Activated naive CD8-positive, alpha-beta T cell (primary cell): ENCODE data around the gene PSIP1.
"Not testable (repeated sequence)": the region's sequence is repeated elsewhere in the genome, so short reads cannot be mapped to it uniquely, and the experiment has no call there.

ENCODE experiments used
- H3K27ac Mint-ChIP-seq: one replicate; pipeline ENCODE4 v1.8.0; 2021; ENCODE audit warnings: mixed read lengths
- H3K27me3 Mint-ChIP-seq: one replicate; pipeline ENCODE4 v1.8.0; 2021; ENCODE audit warnings: mixed read lengths
- H3K36me3 Mint-ChIP-seq: one replicate; pipeline ENCODE4 v1.8.0; 2021; ENCODE audit warnings: mixed read lengths
- H3K4me1 Mint-ChIP-seq: one replicate; pipeline ENCODE4 v1.8.0; 2021; ENCODE audit warnings: low read depth, mixed read lengths
- H3K4me3 Mint-ChIP-seq: one replicate; pipeline ENCODE4 v1.8.0; 2021; ENCODE audit warnings: mild to moderate bottlenecking, mixed read lengths
- H3K9me3 Mint-ChIP-seq: one replicate; pipeline ENCODE4 v1.8.0; 2021; ENCODE audit warnings: low read depth, mixed read lengths

Gene PSIP1

DNA sequence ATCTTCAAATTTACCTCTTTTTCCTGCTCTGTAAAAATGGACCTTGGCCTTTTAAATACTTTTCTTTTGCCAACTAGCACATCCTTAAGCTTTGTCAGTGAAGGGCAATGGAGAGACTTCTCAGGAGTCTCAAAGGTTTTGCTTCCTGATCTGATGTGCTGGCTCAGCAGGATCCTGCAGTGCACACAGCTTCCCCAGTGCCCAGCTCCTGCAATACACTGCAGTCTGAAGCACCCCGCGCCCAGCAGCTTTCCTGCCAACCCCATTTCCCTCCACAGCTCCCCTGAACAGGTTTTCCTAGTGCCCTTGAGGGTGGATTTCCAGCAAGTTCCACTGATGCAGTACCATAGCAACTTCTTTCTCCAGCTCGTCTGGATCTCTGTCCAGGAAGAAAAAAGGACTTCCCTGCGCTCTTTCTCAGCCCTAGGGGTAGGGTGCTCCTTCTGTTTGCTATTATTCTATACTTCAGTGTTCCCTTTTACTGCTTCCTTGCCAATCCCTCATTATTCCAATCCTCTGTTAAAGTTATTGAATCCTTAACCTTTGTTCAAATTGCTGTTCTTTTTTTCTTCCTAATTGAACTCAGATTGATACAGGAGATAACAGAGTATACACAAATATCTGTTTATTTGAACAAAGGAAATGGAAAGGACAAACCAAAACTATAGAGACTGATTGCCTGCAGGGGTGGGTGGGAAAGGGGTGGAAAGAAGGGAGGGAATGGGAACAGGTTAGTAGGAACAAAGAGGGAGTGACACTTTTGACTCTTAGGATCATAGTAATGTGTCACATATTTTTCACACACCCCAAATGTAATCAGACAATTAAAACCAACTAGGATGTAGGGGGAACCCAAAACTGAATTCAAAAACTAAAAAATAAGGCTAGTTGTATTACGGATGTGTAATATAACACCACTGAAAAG lies 79.6 kb downstream of the PSIP1 start:
- no peaks in the 10 kb centered on the region for H3K27me3 Mint-ChIP-seq
- no peaks in the 10 kb centered on the region for H3K9me3 Mint-ChIP-seq
- H3K36me3 Mint-ChIP-seq: peaks cover 20% of the 10 kb centered on the region
- H3K4me3 Mint-ChIP-seq: no peak overlapping the region
- peak overlapping the region; percentile 52 for H3K27ac Mint-ChIP-seq
- H3K4me1 Mint-ChIP-seq: peaks cover 44% of the 10 kb centered on the region

DNA sequence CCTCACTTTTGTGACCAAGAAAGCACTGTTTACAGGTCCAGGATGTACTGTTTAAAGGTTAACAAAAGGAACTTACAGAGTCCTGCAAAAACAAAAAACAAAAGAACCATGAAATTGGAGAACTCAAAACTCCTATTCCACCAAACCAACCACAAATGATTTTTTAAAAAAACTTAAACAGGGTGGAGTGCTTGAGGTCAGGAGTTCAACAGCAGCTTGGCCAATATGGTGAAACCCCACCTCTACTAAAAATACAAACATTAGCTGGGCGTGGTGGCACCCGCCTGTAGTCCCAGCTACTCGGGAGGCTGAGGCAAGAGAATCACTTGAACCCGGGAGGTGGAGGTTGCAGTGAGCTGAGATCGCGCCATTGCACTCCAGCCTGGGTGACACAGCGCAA lies 83.1 kb downstream of the PSIP1 start:
- not testable (repeated sequence) for H3K4me3 Mint-ChIP-seq, H3K27ac Mint-ChIP-seq, H3K9me3 Mint-ChIP-seq, H3K27me3 Mint-ChIP-seq
- H3K4me1 Mint-ChIP-seq: peaks cover 58% of the 10 kb centered on the region
- peaks cover 12% of the 10 kb centered on the region for H3K36me3 Mint-ChIP-seq

GRCh38 chr9:15426019-15426418 lies 84.8 kb downstream of the PSIP1 start:
- Mint-ChIP-seq H3K4me1 (peaks cover 60% of the 10 kb centered on the region), H3K4me3 (peak overlapping the region; percentile 25), H3K27me3 (no peaks in the 10 kb centered on the region), H3K36me3 (peaks cover 12% of the 10 kb centered on the region), H3K9me3 (no peaks in the 10 kb centered on the region), H3K27ac (no peak overlapping the region)

GRCh38 chr9:15423231-15423985 lies 87.4 kb downstream of the PSIP1 start:
- Mint-ChIP-seq H3K4me1 (peaks cover 39% of the 10 kb centered on the region), H3K36me3 (peaks cover 7% of the 10 kb centered on the region)

DNA sequence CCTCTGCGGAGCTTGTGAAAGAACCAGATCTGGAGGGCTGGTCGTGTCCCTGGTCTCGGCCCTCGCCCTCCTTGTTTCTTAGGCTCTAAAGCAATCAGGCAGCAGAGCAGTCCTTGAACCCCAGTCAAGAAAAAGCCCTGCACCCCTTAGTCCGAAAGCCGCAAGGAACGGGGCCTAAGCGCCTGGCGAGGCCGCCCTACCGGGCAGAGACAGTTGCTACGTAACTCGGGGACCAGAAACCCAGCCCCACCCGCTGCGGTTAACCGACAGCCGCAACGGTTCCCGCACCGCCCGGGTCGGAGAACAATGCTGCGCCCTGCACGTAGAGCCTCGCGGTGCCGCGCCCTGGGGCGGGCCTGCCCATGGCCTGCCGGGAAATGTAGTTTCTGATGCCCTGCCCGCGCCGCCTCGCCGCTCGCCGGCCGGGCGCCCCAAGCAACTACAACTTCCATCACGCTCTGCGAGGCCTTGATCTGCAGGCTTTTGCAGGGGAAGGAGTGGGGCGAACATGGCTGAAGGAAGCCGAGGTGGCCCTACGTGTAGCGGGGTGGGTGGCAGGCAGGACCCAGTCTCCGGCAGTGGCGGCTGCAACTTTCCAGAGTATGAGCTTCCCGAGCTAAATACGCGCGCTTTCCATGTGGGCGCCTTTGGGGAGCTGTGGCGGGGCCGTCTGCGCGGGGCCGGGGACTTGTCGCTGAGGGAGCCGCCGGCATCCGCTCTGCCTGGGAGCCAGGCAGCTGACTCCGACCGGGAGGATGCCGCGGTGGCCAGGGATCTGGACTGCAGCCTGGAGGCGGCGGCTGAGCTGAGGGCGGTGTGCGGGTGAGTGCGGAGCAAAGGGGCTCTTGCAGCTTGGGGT lies 88.2 kb downstream of the PSIP1 start, which contains the start of gene SNAPC3:
TSS of gene SNAPC3 (plus strand) at position 505 of the 859 bp plus-strand sequence. CDS start at position 509, 4 bp downstream.
- peaks cover 38% of the 10 kb centered on the region for H3K4me1 Mint-ChIP-seq
- H3K27ac Mint-ChIP-seq: peak within 1 kb of the TSS; percentile 88
- no peaks in the 10 kb centered on the region for H3K27me3 Mint-ChIP-seq
- peak within 1 kb of the TSS; percentile 95 for H3K4me3 Mint-ChIP-seq
- no peaks in the 10 kb centered on the region for H3K9me3 Mint-ChIP-seq
- H3K36me3 Mint-ChIP-seq: peaks cover 7% of the 10 kb centered on the region

More at GRCh38 chr9:15423231-15423985, 87.4 kb downstream of the PSIP1 start:
- peak overlapping the region; percentile 95 for H3K4me3 Mint-ChIP-seq
- H3K27ac Mint-ChIP-seq: peak overlapping the region; percentile 88
- no peaks in the 10 kb centered on the region for H3K9me3 Mint-ChIP-seq
- H3K27me3 Mint-ChIP-seq: no peaks in the 10 kb centered on the region

DNA sequence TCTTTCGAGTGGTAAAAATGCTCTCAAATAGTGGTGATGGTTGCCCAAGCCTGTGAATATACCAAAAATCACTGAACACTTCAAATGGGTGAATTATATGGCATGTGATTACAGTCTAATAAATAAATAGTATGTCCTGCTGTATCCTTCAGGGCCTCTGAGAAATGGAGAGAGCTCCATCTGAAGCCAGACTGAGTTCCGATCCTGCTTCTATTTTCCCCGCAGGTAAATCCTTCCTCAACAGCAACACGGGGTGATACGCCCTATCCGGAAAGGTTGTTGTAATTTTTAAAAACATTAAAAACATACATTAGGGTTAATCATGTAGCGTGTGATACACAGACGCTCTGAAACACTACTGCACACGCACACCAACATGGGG lies 88.8 kb downstream of the PSIP1 start:
- Mint-ChIP-seq H3K36me3 (peaks cover 7% of the 10 kb centered on the region), H3K4me3 (peak overlapping the region; percentile 95), H3K9me3 (no peaks in the 10 kb centered on the region), H3K4me1 (peaks cover 36% of the 10 kb centered on the region), H3K27me3 (no peaks in the 10 kb centered on the region), H3K27ac (peak overlapping the region; percentile 87)

DNA sequence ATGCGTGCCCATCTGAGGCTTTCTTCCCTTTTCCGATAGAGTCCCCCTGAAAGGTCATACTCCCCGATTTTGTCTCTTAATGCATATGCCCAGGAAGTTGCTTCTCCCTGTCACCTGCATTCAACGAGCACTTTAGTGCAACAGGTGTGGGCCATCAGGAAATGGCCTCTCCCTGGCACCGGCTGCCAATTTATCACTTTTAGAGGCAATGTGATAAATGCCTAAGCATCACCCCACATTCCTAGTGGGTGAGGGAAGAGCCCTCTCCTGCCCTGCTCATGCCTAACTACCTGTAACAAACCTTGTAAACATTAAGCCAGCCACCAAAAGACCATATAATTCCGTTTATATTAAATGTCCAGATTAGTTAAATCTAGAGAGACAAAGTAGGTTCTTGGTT lies 89.2 kb downstream of the PSIP1 start:
- Mint-ChIP-seq H3K36me3 (peaks cover 7% of the 10 kb centered on the region), H3K4me3 (peak overlapping the region; percentile 95), H3K4me1 (peaks cover 33% of the 10 kb centered on the region), H3K27ac (no peak overlapping the region), H3K27me3 (no peaks in the 10 kb centered on the region), H3K9me3 (no peaks in the 10 kb centered on the region)

- Mint-ChIP-seq H3K4me3 (no peak overlapping the region), H3K9me3 (no peaks in the 10 kb centered on the region), H3K27me3 (no peaks in the 10 kb centered on the region), H3K36me3 (peaks cover 3% of the 10 kb centered on the region), H3K4me1 (peaks cover 26% of the 10 kb centered on the region), H3K27ac (no peak overlapping the region)
Measured at GRCh38 chr9:15420796-15421195, 90.0 kb downstream of the PSIP1 start.

GRCh38 chr9:15417626-15418025 lies 93.1 kb downstream of the PSIP1 start:
- peaks cover 6% of the 10 kb centered on the region for H3K4me1 Mint-ChIP-seq
- no peak overlapping the region for H3K27ac Mint-ChIP-seq
- no peaks in the 10 kb centered on the region for H3K36me3 Mint-ChIP-seq
- no peaks in the 10 kb centered on the region for H3K9me3 Mint-ChIP-seq
- no peaks in the 10 kb centered on the region for H3K27me3 Mint-ChIP-seq
- H3K4me3 Mint-ChIP-seq: no peak overlapping the region

- H3K9me3 Mint-ChIP-seq: no peaks in the 10 kb centered on the region
- H3K27me3 Mint-ChIP-seq: no peaks in the 10 kb centered on the region
- H3K4me1 Mint-ChIP-seq: peaks cover 1% of the 10 kb centered on the region
- H3K36me3 Mint-ChIP-seq: no peaks in the 10 kb centered on the region
- no peak overlapping the region for H3K4me3 Mint-ChIP-seq
- H3K27ac Mint-ChIP-seq: no peak overlapping the region
Measured at GRCh38 chr9:15416880-15417279, 93.9 kb downstream of the PSIP1 start.
